ENCODE measurements around the gene AAR2. TPM values are rescaled to one million over a fixed set of nuclear protein-coding genes. Genes with fewer than 3 reads are reported as not detected.

AAR2 gene
- total RNA-seq, 1 donor from 2014 or later = 23.7 TPM

DNA sequence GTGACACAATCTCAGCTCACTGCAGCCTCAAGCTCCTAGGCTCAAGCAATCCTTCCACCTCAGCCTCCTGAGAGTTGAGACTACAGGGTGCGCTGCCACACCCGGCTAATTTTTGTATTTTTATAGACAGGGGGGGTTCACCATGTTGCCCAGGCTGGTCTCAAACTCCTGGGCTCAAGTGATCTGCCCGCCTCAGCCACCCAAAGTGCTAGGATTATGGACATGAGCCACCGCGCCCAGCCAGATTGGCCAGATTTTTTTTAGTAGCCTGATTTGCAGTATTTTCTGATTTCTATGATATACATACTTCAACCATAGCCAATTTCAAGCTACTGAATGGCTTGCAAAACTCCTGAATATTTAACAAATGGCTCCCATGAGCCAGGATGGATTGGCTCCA is 48.5 kb downstream of the AAR2 start:
- H3K27ac ChIP-seq = no peak overlapping the region
- H3K36me3 ChIP-seq = no peaks in the 10 kb centered on the region
- TF ChIP-seq, protein P1, sequence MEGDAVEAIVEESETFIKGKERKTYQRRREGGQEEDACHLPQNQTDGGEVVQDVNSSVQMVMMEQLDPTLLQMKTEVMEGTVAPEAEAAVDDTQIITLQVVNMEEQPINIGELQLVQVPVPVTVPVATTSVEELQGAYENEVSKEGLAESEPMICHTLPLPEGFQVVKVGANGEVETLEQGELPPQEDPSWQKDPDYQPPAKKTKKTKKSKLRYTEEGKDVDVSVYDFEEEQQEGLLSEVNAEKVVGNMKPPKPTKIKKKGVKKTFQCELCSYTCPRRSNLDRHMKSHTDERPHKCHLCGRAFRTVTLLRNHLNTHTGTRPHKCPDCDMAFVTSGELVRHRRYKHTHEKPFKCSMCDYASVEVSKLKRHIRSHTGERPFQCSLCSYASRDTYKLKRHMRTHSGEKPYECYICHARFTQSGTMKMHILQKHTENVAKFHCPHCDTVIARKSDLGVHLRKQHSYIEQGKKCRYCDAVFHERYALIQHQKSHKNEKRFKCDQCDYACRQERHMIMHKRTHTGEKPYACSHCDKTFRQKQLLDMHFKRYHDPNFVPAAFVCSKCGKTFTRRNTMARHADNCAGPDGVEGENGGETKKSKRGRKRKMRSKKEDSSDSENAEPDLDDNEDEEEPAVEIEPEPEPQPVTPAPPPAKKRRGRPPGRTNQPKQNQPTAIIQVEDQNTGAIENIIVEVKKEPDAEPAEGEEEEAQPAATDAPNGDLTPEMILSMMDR (IDR thresholded peaks at IDR 0.05) = no peak
- DNase-seq (no peak), ATAC-seq (no peak)
- H3K9me3 ChIP-seq = no peaks in the 10 kb centered on the region
- H3K27me3 ChIP-seq (ENCODE audit: low read depth) = peaks cover under 1% of the 10 kb centered on the region
- no peak overlapping the region for H3K4me3 ChIP-seq
- intact Hi-C loops (cut with DNase I) = no loop called here
- no peaks in the 10 kb centered on the region for H3K4me1 ChIP-seq

DNA sequence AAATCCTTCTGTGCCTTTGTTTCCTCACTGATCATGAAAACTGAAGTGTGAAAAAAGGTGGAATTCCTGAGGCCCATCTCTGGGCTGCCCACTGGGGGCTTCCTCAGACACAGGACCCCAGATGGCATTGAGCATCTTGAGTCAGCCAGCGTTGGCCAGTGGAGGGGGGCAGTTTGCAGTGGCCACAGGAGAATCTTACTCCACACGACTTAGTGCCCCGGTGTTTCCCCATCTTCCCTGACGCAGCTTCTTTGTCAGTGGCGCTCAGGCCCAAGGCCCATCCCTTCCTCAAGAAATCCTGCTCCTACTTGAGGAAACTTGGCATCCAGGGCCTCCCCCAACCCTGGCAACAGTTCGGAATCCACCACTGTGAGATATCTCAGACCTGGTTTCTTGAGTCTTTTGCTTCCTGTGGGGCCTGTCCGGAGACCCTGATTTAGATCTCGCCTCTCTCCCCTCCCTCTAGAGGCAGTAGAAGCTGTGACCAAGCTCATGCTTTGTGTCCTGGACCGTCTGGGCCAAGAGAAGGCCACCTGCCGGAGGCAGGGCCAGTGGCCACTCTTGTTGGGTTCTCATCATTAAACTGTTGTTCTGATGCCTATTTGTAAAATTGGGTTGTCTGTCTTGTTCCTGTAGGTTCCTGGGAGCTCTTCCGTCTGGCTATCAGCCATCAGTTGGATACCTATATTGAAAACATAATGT is 49.6 kb downstream of the AAR2 start:
- intact Hi-C loops (cut with DNase I) = no loop called here
- H3K4me1 ChIP-seq = no peaks in the 10 kb centered on the region

DNA sequence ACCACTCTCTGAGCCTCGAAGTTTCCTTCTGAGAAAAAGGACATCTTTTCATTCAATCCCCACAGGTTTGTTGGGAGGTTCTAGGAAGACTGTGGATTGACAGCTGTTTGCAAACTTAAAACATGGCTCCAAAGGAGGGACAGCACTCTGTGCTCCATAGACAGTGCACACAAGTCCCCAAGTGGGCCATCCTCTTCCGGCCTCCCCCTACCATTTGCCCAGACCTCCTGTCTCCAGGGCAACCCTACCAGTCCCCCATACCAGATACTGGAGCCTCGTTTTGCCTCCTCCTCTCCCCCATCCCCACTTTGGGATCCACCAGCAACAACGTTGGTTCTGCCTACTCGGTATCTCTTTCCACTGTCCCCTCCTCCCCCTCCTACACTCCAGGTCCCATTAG is 61.4 kb downstream of the AAR2 start:
- Histone ChIP-seq H3K4me1 (no peaks in the 10 kb centered on the region), H3K4me3 (no peak overlapping the region), H3K9me3 (no peaks in the 10 kb centered on the region), H3K27ac (no peak overlapping the region), H3K27me3 (ENCODE audit: low read depth) (peaks cover 74% of the 10 kb centered on the region), H3K36me3 (no peaks in the 10 kb centered on the region)
- intact Hi-C loops (cut with DNase I) = no loop called here
- DNase-seq (no peak), ATAC-seq (no peak)
- TF ChIP-seq, protein P1 (IDR thresholded peaks at IDR 0.05) = no peak

More for the DNA sequence above, 49.6 kb downstream of the AAR2 start:
- TF ChIP-seq, protein P1 (IDR thresholded peaks at IDR 0.05) = no peak
- H3K27me3 ChIP-seq (ENCODE audit: low read depth) = no peaks in the 10 kb centered on the region
- H3K9me3 ChIP-seq = no peaks in the 10 kb centered on the region
- H3K4me3 ChIP-seq = no peak overlapping the region
- DNase-seq (no peak), ATAC-seq (no peak)
- no peaks in the 10 kb centered on the region for H3K36me3 ChIP-seq
- H3K27ac ChIP-seq = no peak overlapping the region

DNA sequence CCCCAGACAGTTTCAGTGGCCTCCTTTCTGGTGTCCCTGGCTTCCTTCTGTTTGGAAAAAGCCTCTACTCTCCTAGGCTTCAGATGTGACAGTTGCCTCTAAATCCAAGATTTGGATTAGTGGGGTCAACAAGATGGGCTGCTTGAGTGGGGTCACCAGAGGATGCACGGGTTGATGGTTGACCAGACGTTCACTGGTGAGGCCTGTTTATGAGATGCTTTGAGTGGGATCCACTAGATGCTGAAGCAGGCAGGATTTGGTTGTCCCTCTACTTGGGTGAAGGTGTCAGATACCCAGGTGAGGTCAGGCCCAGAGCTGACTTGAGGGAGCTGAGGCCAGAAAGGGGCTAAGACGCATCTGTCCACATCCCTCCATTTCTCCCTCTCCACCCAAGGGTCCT is 61.8 kb downstream of the AAR2 start:
- TF ChIP-seq, protein P1 (IDR thresholded peaks at IDR 0.05) = no peak
- H3K27me3 ChIP-seq (ENCODE audit: low read depth) = peaks cover 78% of the 10 kb centered on the region

DNA sequence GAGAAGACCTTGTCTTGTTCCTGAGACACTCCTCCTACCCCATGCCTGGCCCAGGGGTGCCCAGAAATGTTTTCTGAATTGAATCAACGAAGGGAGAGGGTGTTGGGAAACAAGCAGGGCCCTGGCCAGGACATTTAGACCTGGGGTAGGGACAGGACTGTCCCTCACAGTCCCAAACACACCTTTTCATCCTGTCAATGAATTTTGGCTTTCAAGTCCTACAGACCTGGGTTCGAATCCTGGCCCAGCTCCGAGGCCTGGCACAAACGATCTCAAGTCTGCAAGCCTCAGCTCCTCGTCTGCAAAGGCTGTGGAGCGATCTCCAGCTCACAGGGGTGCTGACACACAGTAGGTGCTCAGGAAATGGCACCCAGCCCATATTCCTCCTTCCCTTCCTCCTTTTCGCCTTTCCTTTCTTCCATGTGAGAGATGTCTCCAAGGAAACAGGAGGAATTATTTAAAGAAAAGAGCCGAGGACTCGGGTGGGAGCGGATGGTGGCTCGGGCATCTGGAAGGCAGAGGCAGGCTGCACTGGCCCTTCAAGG is 62.6 kb downstream of the AAR2 start:
- no peak for ATAC-seq
- H3K27me3 ChIP-seq (ENCODE audit: low read depth) = peaks cover 81% of the 10 kb centered on the region
- H3K27ac ChIP-seq = no peak overlapping the region
- no peaks in the 10 kb centered on the region for H3K9me3 ChIP-seq
- intact Hi-C loops (cut with DNase I) = no loop called here
- no peaks in the 10 kb centered on the region for H3K36me3 ChIP-seq
- no peaks in the 10 kb centered on the region for H3K4me1 ChIP-seq
- H3K4me3 ChIP-seq = no peak overlapping the region
- TF ChIP-seq, protein P1 (IDR thresholded peaks at IDR 0.05) = no peak
- no peak for DNase-seq

More for the DNA sequence above, 61.8 kb downstream of the AAR2 start:
- no peak for DNase-seq
- Histone ChIP-seq H3K9me3 (no peaks in the 10 kb centered on the region), H3K27ac (no peak overlapping the region), H3K4me1 (no peaks in the 10 kb centered on the region), H3K36me3 (no peaks in the 10 kb centered on the region), H3K4me3 (no peak overlapping the region)
- no peak for ATAC-seq
- intact Hi-C loops (cut with DNase I) = no loop called here

Measured in lower lobe of right lung (tissue), 2 donors.